SKM-1 (cell line): Measurements from ENCODE around the gene HDGF.

ENCODE experiments used
- DNase-seq: peaks from one replicate; lab custom pipeline; 2025; ENCODE audit not compliant: unreplicated experiment; lab: John Stamatoyannopoulos, UW

HDGF gene

GRCh38 chr1:156703336-156703735, 48.1 kb downstream of the HDGF start:
- no peak for DNase-seq

- DNase-seq = no peak
These were observed 50.5 kb downstream of the HDGF start for GRCh38 chr1:156700736-156701531.

GRCh38 chr1:156698995-156699394, 52.5 kb downstream of the HDGF start:
- DNase-seq = no peak

DNA sequence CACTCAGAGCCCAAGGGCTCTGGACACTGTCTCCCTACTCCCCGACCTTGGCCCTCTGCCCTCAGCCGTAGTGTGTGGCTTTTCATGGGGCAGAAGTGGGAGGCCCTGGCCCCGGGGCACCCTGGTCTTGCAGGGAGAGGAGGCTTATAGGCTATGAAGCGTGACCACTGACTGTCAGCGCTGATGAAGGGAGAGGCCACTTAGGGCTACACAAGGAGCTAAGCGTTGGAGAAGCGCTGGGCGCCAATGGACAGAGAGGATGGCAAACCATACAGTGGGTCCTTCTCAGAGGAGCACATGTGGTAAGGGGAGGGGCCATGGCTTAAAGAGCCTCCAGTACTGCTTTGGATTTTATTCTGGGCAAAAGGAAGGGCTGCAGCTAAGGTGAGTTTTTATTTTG, 54.0 kb downstream of the HDGF start:
- DNase-seq = no peak

- no peak for DNase-seq
These were observed 54.7 kb downstream of the HDGF start for GRCh38 chr1:156696755-156697154.

DNA sequence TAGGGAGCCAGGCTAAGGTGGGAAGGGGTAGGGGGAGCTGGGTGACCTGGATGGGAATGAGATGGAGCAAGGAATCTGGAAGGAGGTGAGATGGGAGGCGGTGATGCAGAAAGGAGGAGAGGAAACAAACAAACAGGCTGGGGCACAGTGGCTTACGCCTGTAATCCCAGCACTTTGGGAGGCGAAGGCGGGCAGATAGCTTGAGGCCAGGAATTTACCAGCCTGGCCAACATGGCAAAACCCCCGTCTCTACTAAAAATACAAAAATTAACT, 56.8 kb downstream of the HDGF start:
- no peak for DNase-seq

- DNase-seq = no peak
These were observed 57.4 kb downstream of the HDGF start for GRCh38 chr1:156693848-156694689.

DNA sequence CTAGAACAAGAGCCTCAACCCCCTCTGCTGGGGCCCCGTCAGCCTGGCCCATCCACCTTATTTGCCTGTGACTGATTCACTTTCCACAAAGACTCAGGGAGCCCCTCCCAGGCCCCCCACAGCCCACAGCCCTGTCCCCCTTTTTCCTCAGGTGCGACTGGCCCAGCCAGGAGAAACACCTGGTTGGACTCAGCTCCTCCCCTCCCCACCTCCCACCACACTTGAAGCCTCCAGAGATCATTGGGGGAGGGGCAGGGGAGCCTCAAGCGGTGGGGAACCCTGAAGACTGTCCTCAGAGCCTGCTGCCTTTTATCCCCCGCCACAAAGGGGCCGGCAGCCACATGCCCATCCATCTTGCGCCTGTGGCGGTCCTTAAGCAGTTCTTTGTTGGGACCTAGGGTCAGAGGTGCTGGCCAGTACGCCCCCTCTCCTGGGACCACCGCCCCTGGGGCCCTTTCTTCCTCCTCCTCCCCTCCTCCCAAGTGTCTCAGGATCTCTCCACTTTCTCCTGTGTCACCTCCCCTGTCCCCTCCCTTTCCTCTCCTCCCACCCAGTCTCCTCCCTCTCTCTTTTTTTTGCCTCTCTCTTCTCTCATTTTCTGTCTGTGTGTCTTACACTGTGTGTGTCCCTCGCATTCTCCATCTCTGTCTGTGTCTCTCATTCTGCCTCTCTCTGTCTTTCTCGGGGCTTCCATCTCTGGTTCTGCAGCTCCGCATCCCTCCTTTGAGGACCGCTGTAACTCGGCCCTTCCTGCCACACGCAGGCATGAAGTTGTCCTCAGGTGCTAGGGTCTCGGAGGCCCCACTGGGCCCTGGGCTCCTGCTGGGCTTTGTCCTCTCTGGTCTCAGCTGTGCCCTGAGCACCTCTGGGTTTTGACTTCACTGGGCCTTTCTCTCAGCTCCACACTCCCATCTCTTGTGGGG, 58.3 kb downstream of the HDGF start:
- DNase-seq = no peak

GRCh38 chr1:156692441-156692924, 59.0 kb downstream of the HDGF start:
- no peak for DNase-seq
